B cell (primary cell): ENCODE measurements around the gene RAP1A. TPM values are rescaled to one million over a fixed set of nuclear protein-coding genes. Genes with fewer than 3 reads are reported as not detected.

Experiments
- ATAC-seq: fragments of 200-7000 bp; cut with Tn5 transposase; one replicate; pipeline ENCODE4 v1.10.0; 2021; ENCODE audit warnings: low read depth, mild to moderate bottlenecking, moderate number of reproducible peaks, moderate library complexity
- CTCF ChIA-PET: fragments of 350-600 bp; sonication (Branson Sonifier 250); formaldehyde crosslinking; loops from one replicate; lab custom pipeline; 2021; ENCODE audit warnings: antibody characterized with exemption, inconsistent platforms; lab: Charles Lee
- POLR2A ChIA-PET: fragments of 350-600 bp; sonication (Branson Sonifier 250); formaldehyde crosslinking; loops from one replicate; lab custom pipeline; 2021; ENCODE audit warnings: antibody characterized with exemption; lab: Charles Lee
- DNase-seq: peaks from one replicate; pipeline ENCODE4 v3.0.0; 2013
- H2AFZ ChIP-seq: 2 replicates; pipeline ENCODE4 v1.6.1; 2012; ENCODE audit warnings: mild to moderate bottlenecking, low read depth, low read length; ENCODE audit not compliant: insufficient read depth, poor library complexity, severe bottlenecking
- H3K27ac ChIP-seq, 2 donors: 1 replicate in 1 of 2; 2 replicates in 1 of 2; pipeline ENCODE4 v1.5.1; 2012 to 2013; ENCODE audit warnings: low read length in 2 of 2, mild to moderate bottlenecking in 2 of 2, moderate library complexity in 1 of 2
- H3K27me3 ChIP-seq, 4 experiments: fragments of 200-600 bp in 1 of 4; sonication (generic) in 1 of 4; replicated peaks in 1 of 4; 1 replicate in 2 of 4; 2 replicates in 2 of 4; pipeline versions ENCODE4 v1.6.1 to v1.7.0; 2013 to 2016; ENCODE audit warnings: low read length in 3 of 4, mild to moderate bottlenecking in 2 of 4, mixed read lengths in 1 of 4, moderate library complexity in 1 of 4; ENCODE audit not compliant: insufficient read depth in 4 of 4, control insufficient read depth in 3 of 4; ENCODE audit errors: control extremely low read depth in 1 of 4
- H3K36me3 ChIP-seq, 2 experiments: replicated peaks in 1 of 2; 1 replicate in 1 of 2; 2 replicates in 1 of 2; pipeline versions ENCODE4 v1.6.1 to v1.7.1; 2013; ENCODE audit warnings: low read length in 1 of 2; ENCODE audit not compliant: insufficient read depth in 2 of 2, control insufficient read depth in 1 of 2; ENCODE audit errors: control extremely low read depth in 1 of 2, extremely low read depth in 1 of 2
- H3K4me1 ChIP-seq, 2 donors: fragments of 200-600 bp in 1 of 2; sonication (generic) in 1 of 2; 1 replicate in 1 of 2; 2 replicates in 1 of 2; pipeline versions ENCODE4 v1.5.1 to v1.6.1; 2013 to 2017; ENCODE audit warnings: low read length in 2 of 2; ENCODE audit not compliant: control insufficient read depth in 2 of 2, insufficient read depth in 2 of 2
- H3K4me2 ChIP-seq: replicated peaks from 2 replicates; pipeline ENCODE3; 2012; ENCODE audit warnings: mild to moderate bottlenecking, low read depth, low read length; ENCODE audit not compliant: poor library complexity, severe bottlenecking
- H3K4me3 ChIP-seq, 5 experiments: fragments of 200-600 bp in 1 of 5; sonication (generic) in 1 of 5; 1 replicate in 3 of 5; 2 replicates in 2 of 5; pipeline versions ENCODE4 v1.5.1 to v1.7.0; 2011 to 2016; ENCODE audit warnings: low read length in 4 of 5, mild to moderate bottlenecking in 4 of 5, low read depth in 2 of 5, control low read depth in 1 of 5, moderate library complexity in 1 of 5; ENCODE audit not compliant: insufficient read depth in 1 of 5; ENCODE audit errors: control extremely low read depth in 1 of 5, extremely low read depth in 1 of 5
- H3K79me2 ChIP-seq: fragments of 200-600 bp; sonication (generic); one replicate; pipeline ENCODE4 v1.6.0; 2016; ENCODE audit warnings: low read length; ENCODE audit not compliant: control insufficient read depth, insufficient read depth
- H3K9ac ChIP-seq: fragments of 200-600 bp; sonication (generic); 2 replicates; pipeline ENCODE4 v1.6.1; 2017; ENCODE audit warnings: mild to moderate bottlenecking, low read length, moderate library complexity
- H3K9me3 ChIP-seq, 3 donors: one replicate each; pipeline versions ENCODE4 v1.6.1 to v1.7.1; 2013; ENCODE audit warnings: low read length in 2 of 3; ENCODE audit not compliant: control insufficient read depth in 2 of 3, insufficient read depth in 1 of 3; ENCODE audit errors: control extremely low read depth in 1 of 3
- H4K20me1 ChIP-seq: 2 replicates; pipeline ENCODE4 v1.6.0; 2012; ENCODE audit warnings: mild to moderate bottlenecking, low read length; ENCODE audit not compliant: insufficient read depth, control insufficient read depth, poor library complexity, severe bottlenecking
- H3K27ac Mint-ChIP-seq: one replicate; pipeline ENCODE4 v1.8.0; 2021; ENCODE audit warnings: mixed read lengths
- H3K27me3 Mint-ChIP-seq: one replicate; pipeline ENCODE4 v1.8.0; 2021; ENCODE audit warnings: mixed read lengths
- H3K4me1 Mint-ChIP-seq: one replicate; pipeline ENCODE4 v1.8.0; 2021; ENCODE audit warnings: mixed read lengths
- H3K4me3 Mint-ChIP-seq: one replicate; pipeline ENCODE4 v1.8.0; 2021; ENCODE audit warnings: mixed read lengths
- H3K9me3 Mint-ChIP-seq: one replicate; pipeline ENCODE4 v1.8.0; 2022; ENCODE audit warnings: mixed read lengths; ENCODE audit not compliant: insufficient read depth
- EZH2 ChIP-seq: IDR thresholded peaks from 2 replicates; pipeline ENCODE4 v1.6.1; 2012; ENCODE audit warnings: borderline replicate concordance, low read depth, mild to moderate bottlenecking, moderate library complexity, low read length; ENCODE audit not compliant: insufficient read depth, poor library complexity, severe bottlenecking
- WGBS: methylation state at CpG from one replicate; pipeline ENCODE4 v1.1.5; 2013; ENCODE audit warnings: missing lambda C conversion rate; ENCODE audit not compliant: insufficient coverage; 5-methylcytosine and 5-hydroxymethylcytosine counted together
- intact Hi-C: fragments of 100-400 bp; cut with micrococcal nuclease; formaldehyde crosslinking; loops from one replicate; pipeline ENCODE4 v1.10.0; 2022
- polyA plus RNA-seq: library from polyadenylated mRNA; depleted of rRNA; stranded (reverse); fragments of >200 nt; gene quantifications from 2 replicates; pipeline ENCODE4 v1.2.3, GENCODE V29; 2012
- total RNA-seq, 2 donors: library from RNA; stranded (reverse); fragments of 120-200 nt in 1 of 2; gene quantifications; 1 replicate in 1 of 2; 2 replicates in 1 of 2; pipeline versions ENCODE4 v1.2.3 to v1.2.4, GENCODE V29; 2013 to 2022
- TF ChIP-seq, protein P1 (sequence below): fragments of 200-600 bp; IDR thresholded peaks from one replicate; pipeline ENCODE4 v1.8.0; 2022; ENCODE audit warnings: antibody characterized with exemption, mild to moderate bottlenecking

Gene RAP1A
- total and polyA plus RNA-seq, 2 donors (not counting 1 experiment from before 2014, with no cell fraction given), result 32.6 to 75.3 TPM

- Mint-ChIP-seq H3K4me1 (no peaks in the 10 kb centered on the region), H3K27me3 (no peaks in the 10 kb centered on the region), H3K9me3 (no peaks in the 10 kb centered on the region), H3K27ac (peak overlapping the region; percentile 6), H3K4me3 (no peak overlapping the region)
- no peak for TF ChIP-seq EZH2
- TF ChIP-seq, protein P1, sequence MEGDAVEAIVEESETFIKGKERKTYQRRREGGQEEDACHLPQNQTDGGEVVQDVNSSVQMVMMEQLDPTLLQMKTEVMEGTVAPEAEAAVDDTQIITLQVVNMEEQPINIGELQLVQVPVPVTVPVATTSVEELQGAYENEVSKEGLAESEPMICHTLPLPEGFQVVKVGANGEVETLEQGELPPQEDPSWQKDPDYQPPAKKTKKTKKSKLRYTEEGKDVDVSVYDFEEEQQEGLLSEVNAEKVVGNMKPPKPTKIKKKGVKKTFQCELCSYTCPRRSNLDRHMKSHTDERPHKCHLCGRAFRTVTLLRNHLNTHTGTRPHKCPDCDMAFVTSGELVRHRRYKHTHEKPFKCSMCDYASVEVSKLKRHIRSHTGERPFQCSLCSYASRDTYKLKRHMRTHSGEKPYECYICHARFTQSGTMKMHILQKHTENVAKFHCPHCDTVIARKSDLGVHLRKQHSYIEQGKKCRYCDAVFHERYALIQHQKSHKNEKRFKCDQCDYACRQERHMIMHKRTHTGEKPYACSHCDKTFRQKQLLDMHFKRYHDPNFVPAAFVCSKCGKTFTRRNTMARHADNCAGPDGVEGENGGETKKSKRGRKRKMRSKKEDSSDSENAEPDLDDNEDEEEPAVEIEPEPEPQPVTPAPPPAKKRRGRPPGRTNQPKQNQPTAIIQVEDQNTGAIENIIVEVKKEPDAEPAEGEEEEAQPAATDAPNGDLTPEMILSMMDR, result no peak
- ChIA-PET POLR2A (no interaction called here), CTCF (interaction anchor here (1.0 to 1.1 kb wide), 2 partner anchors 192 to 227 kb away, joined by 3 read pairs; no protein-coding TSS in a partner anchor)
- Histone ChIP-seq H3K79me2 (no peaks in the 10 kb centered on the region), H3K27ac (no peak overlapping the region), H2AFZ (no peak overlapping the region), H3K9me3 (no peaks in the 10 kb centered on the region), H4K20me1 (peaks cover under 1% of the 10 kb centered on the region), H3K4me3 (no peak overlapping the region), H3K27me3 (no peaks in the 10 kb centered on the region), H3K4me1 (no peaks in the 10 kb centered on the region), H3K36me3 (peaks cover 13 to 70% of the 10 kb centered on the region in 2 experiments), H3K4me2 (no peak overlapping the region), H3K9ac (no peak overlapping the region)
- ATAC-seq (no peak), DNase-seq (no peak)
- WGBS, result 90% methylated on average over 4 of the region's 9 CpGs
- intact Hi-C loops, result no loop called here
These were observed 88.3 kb downstream of the RAP1A start for GRCh38 chr1:111707906-111708305.

- POLR2A ChIA-PET, result no interaction called here
- H3K4me1 ChIP-seq, result no peaks in the 10 kb centered on the region
- CTCF ChIA-PET, result interaction anchor here (0.9 to 8.3 kb wide), 5 partner anchors 58 to 228 kb away, joined by 3 to 198 read pairs (median 8); partner anchors contain the start of genes ADORA3 and TMIGD3
- Mint-ChIP-seq H3K4me3 (no peak overlapping the region), H3K27me3 (no peaks in the 10 kb centered on the region), H3K4me1 (no peaks in the 10 kb centered on the region), H3K27ac (no peak overlapping the region), H3K9me3 (no peaks in the 10 kb centered on the region)
- TF ChIP-seq, protein P1, result no peak
- TF ChIP-seq EZH2, result no peak
- H2AFZ ChIP-seq, result no peak overlapping the region
- H3K4me3 ChIP-seq, result no peak overlapping the region
- WGBS, result no CpG with 5 or more reads among the region's 1 CpG
- peaks cover 9 to 49% of the 10 kb centered on the region in 2 experiments for H3K36me3 ChIP-seq
- H3K4me2 ChIP-seq, result no peak overlapping the region
- no peaks in the 10 kb centered on the region for H3K9me3 ChIP-seq
- no peaks in the 10 kb centered on the region for H3K27me3 ChIP-seq
- H3K9ac ChIP-seq, result no peak overlapping the region
- H3K27ac ChIP-seq, result peak overlapping the region in 1 of 2 donors; percentile 21
- no peaks in the 10 kb centered on the region for H4K20me1 ChIP-seq
- DNase-seq (no peak), ATAC-seq (no peak)
- H3K79me2 ChIP-seq, result no peaks in the 10 kb centered on the region
- intact Hi-C loops, result no loop called here
These were observed 90.4 kb downstream of the RAP1A start for GRCh38 chr1:111709986-111710385.
